Hindlimb muscle (tissue), 1 donor: ENCODE data around the gene EPHB1. TPM values are rescaled to one million over a fixed set of nuclear protein-coding genes. Genes with fewer than 3 reads are reported as not detected.

Source experiments
- DNase-seq: peaks from one replicate; pipeline ENCODE4 v3.0.0-alpha.2; 2013
- polyA plus RNA-seq: library from polyadenylated mRNA; unstranded; fragments of 120-200 nt; gene quantifications from one replicate; pipeline ENCODE4 v1.2.1, GENCODE V29; 2013; ENCODE audit not compliant: insufficient read length

EPHB1 gene
- polyA plus RNA-seq, 1 donor, result 61.0 TPM

- DNase-seq, result no peak
Observed at GRCh38 chr3:135137296-135137695, 342.2 kb downstream of the EPHB1 start.

GRCh38 chr3:135138776-135139175 is 343.7 kb downstream of the EPHB1 start:
- no peak for DNase-seq

GRCh38 chr3:135140591-135140990 is 345.5 kb downstream of the EPHB1 start:
- DNase-seq, result no peak

GRCh38 chr3:135141160-135141559 is 346.1 kb downstream of the EPHB1 start:
- no peak for DNase-seq

GRCh38 chr3:135141672-135142071 is 346.6 kb downstream of the EPHB1 start:
- no peak for DNase-seq

GRCh38 chr3:135142530-135142929 is 347.5 kb downstream of the EPHB1 start:
- DNase-seq, result no peak

- DNase-seq, result no peak
Observed at GRCh38 chr3:135143474-135143873, 348.4 kb downstream of the EPHB1 start.

- no peak for DNase-seq
Observed at GRCh38 chr3:135145581-135145980, 350.5 kb downstream of the EPHB1 start.

GRCh38 chr3:135147657-135148056 is 352.6 kb downstream of the EPHB1 start:
- no peak for DNase-seq

- DNase-seq, result no peak
Observed at GRCh38 chr3:135148398-135149020, 353.4 kb downstream of the EPHB1 start.

- DNase-seq, result no peak
Observed at GRCh38 chr3:135149707-135150681, 354.9 kb downstream of the EPHB1 start.

- DNase-seq, result no peak
Observed at GRCh38 chr3:135154186-135154585, 359.1 kb downstream of the EPHB1 start.

GRCh38 chr3:135155228-135155627 is 360.2 kb downstream of the EPHB1 start:
- no peak for DNase-seq

GRCh38 chr3:135155791-135156190 is 360.7 kb downstream of the EPHB1 start:
- DNase-seq, result no peak

GRCh38 chr3:135157045-135157740 is 362.1 kb downstream of the EPHB1 start:
- DNase-seq, result no peak

GRCh38 chr3:135158520-135158919 is 363.5 kb downstream of the EPHB1 start:
- no peak for DNase-seq

- no peak for DNase-seq
Observed at GRCh38 chr3:135159681-135160247, 364.7 kb downstream of the EPHB1 start.

GRCh38 chr3:135161425-135161824 is 366.4 kb downstream of the EPHB1 start:
- no peak for DNase-seq

- no peak for DNase-seq
Observed at GRCh38 chr3:135163701-135164100, 368.6 kb downstream of the EPHB1 start.

- no peak for DNase-seq
Observed at GRCh38 chr3:135165260-135165659, 370.2 kb downstream of the EPHB1 start.

GRCh38 chr3:135166266-135166825 is 371.3 kb downstream of the EPHB1 start:
- no peak for DNase-seq

- no peak for DNase-seq
Observed at GRCh38 chr3:135168822-135169221, 373.8 kb downstream of the EPHB1 start.

- no peak for DNase-seq
Observed at GRCh38 chr3:135169651-135170050, 374.6 kb downstream of the EPHB1 start.
